Measurements from ENCODE around the gene SAMD13. TPM values are rescaled to one million over a fixed set of nuclear protein-coding genes. Genes with fewer than 3 reads are reported as not detected.
"Not testable (repeated sequence)": the region's sequence is repeated elsewhere in the genome, so short reads cannot be mapped to it uniquely, and the experiment has no call there.

SAMD13 gene
- total and polyA plus RNA-seq, 9 donors: 0.24 to 2.9 (median 0.63) TPM; not detected in 2

DNA sequence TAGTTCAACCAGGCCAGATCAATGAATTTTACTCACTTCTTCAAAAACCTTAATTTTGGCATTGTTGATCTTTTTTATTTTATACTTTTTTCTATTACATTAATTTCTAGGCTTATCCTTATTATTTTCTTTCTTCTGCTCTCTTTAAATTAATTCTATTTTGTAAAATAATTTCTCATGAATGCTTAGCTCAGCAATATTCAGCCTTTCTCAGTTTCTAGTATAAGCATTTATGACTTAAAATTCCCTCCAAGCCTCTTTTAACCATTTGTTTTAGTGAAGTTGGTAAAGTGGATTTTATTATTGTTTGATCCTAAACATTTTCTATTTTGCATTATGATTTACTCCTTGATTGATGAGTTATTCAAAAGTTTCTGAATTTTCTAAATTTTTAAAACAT is 20.6 kb upstream of the SAMD13 start:
- H3K36me3 ChIP-seq: no peaks in the 10 kb centered on the region
- no peak overlapping the region for H3K27ac ChIP-seq
- H3K4me3 ChIP-seq: no peak overlapping the region
- H3K9me3 ChIP-seq: no peaks in the 10 kb centered on the region
- TF ChIP-seq, protein P1, sequence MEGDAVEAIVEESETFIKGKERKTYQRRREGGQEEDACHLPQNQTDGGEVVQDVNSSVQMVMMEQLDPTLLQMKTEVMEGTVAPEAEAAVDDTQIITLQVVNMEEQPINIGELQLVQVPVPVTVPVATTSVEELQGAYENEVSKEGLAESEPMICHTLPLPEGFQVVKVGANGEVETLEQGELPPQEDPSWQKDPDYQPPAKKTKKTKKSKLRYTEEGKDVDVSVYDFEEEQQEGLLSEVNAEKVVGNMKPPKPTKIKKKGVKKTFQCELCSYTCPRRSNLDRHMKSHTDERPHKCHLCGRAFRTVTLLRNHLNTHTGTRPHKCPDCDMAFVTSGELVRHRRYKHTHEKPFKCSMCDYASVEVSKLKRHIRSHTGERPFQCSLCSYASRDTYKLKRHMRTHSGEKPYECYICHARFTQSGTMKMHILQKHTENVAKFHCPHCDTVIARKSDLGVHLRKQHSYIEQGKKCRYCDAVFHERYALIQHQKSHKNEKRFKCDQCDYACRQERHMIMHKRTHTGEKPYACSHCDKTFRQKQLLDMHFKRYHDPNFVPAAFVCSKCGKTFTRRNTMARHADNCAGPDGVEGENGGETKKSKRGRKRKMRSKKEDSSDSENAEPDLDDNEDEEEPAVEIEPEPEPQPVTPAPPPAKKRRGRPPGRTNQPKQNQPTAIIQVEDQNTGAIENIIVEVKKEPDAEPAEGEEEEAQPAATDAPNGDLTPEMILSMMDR (IDR thresholded peaks at IDR 0.05): no peak
- no peak for TF ChIP-seq EP300 (IDR thresholded peaks at IDR 0.05)
- TF ChIP-seq POLR2A (IDR thresholded peaks at IDR 0.05): no peak
- H3K4me1 ChIP-seq (ENCODE audit: insufficient read depth): no peaks in the 10 kb centered on the region
- H3K27me3 ChIP-seq: no peaks in the 10 kb centered on the region
- intact Hi-C loops (cut with DNase I): no loop called here
- DNase-seq: no peak

- H3K4me3 ChIP-seq: no peak overlapping the region
- WGBS, 3 donors: 90 to 100% (median 100%) methylated on average over 1 of the region's 1 CpG
- no peak overlapping the region for H3K27ac ChIP-seq
- no peaks in the 10 kb centered on the region for H3K4me1 ChIP-seq (ENCODE audit: insufficient read depth)
- no peaks in the 10 kb centered on the region for H3K27me3 ChIP-seq
- H3K36me3 ChIP-seq: no peaks in the 10 kb centered on the region
- TF ChIP-seq EP300 (IDR thresholded peaks at IDR 0.05): no peak
- TF ChIP-seq POLR2A (IDR thresholded peaks at IDR 0.05): no peak
- TF ChIP-seq, protein P1 (IDR thresholded peaks at IDR 0.05): no peak
- H3K9me3 ChIP-seq: no peaks in the 10 kb centered on the region
- DNase-seq: no peak
- intact Hi-C loops (cut with DNase I): no loop called here
Measured at GRCh38 chr1:84282780-84283333, 18.7 kb upstream of the SAMD13 start.

DNA sequence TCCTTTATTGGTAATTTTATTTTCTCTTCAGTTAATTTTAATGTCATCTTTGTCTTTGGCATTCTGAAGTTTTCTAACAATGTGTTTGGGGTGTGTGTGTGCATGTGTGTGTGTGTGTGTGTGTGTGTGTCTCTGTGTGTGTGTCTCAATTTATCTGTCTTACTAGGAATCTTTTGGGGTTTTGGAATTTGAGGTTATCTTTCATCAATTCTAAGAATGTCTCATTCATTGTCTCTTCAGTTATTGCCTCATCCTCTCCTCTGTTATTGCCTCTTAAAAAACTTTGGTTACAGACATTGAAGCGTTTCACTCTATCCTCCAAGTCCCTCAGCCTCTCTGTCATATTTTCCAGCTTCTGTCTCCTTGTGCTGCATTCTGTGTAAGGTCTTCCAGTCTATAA is 18.1 kb upstream of the SAMD13 start:
- H3K36me3 ChIP-seq: no peaks in the 10 kb centered on the region
- H3K4me3 ChIP-seq: no peak overlapping the region
- 59 to 64% (median 61%) methylated on average over 1 of the region's 1 CpG for WGBS, 3 donors
- DNase-seq: no peak
- no peak for TF ChIP-seq POLR2A (IDR thresholded peaks at IDR 0.05)
- no peak for TF ChIP-seq EP300 (IDR thresholded peaks at IDR 0.05)
- no peaks in the 10 kb centered on the region for H3K9me3 ChIP-seq
- H3K4me1 ChIP-seq (ENCODE audit: insufficient read depth): no peaks in the 10 kb centered on the region
- no peaks in the 10 kb centered on the region for H3K27me3 ChIP-seq
- H3K27ac ChIP-seq: no peak overlapping the region
- intact Hi-C loops (cut with DNase I): no loop called here

DNA sequence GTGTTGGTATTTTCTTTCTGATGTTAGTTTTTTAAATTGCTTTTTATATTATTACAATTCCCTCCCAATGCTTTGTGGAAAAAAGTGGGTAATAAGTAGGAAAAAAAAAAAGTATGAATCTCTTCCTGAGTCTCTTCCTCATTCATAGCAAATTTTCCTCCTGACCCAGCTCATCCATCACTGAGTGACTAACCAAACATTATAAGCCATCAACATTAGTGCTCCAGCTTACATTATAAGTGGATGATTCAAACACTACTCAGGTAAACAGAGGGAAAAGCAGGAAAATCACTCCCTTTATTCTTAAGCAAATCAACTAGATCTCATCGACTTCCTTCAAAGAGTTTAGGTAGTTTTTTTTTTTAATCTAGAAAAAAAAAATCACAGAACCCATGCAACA is 15.4 kb upstream of the SAMD13 start:
- intact Hi-C loops (cut with DNase I): no loop called here
- H3K27me3 ChIP-seq: no peaks in the 10 kb centered on the region
- no peak overlapping the region for H3K27ac ChIP-seq
- TF ChIP-seq POLR2A (IDR thresholded peaks at IDR 0.05): no peak
- TF ChIP-seq EP300 (IDR thresholded peaks at IDR 0.05): no peak
- TF ChIP-seq, protein P1 (IDR thresholded peaks at IDR 0.05): no peak
- no peaks in the 10 kb centered on the region for H3K9me3 ChIP-seq
- WGBS, 3 donors: 84 to 92% (median 86%) methylated on average over 1 of the region's 1 CpG
- no peak overlapping the region for H3K4me3 ChIP-seq
- no peak for DNase-seq
- no peaks in the 10 kb centered on the region for H3K4me1 ChIP-seq (ENCODE audit: insufficient read depth)
- no peaks in the 10 kb centered on the region for H3K36me3 ChIP-seq

DNA sequence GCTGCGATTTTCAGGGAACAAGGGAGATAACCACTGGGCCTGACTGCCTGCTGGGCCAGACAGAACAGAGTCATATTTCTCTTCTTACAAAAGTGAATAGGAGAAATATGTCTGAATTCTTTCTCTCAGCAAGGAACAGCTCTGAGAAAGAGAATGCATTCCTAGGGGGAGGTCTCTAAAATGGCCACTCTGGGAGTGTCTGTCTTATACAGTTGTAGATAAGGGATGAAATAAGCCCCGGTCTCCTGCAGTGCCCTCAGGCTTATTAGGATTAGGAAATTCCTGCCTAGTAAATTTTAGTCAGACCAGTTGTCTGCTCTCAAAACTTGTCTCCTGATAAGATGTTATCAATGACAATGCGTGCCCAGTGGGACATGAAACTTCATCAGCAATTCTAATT is 14.1 kb upstream of the SAMD13 start:
- not testable (repeated sequence) for H3K27ac ChIP-seq, H3K4me3 ChIP-seq

More for the DNA sequence above, 14.1 kb upstream of the SAMD13 start:
- 64 to 74% (median 64%) methylated on average over 3 of the region's 3 CpGs for WGBS, 3 donors
- H3K27me3 ChIP-seq; intact Hi-C loops (cut with DNase I); H3K9me3 ChIP-seq; H3K36me3 ChIP-seq; H3K4me1 ChIP-seq (ENCODE audit: insufficient read depth); DNase-seq: not testable (repeated sequence)
